Effector memory CD8-positive, alpha-beta T cell (primary cell): ENCODE measurements around the gene CRTC2.

Experiments
- ATAC-seq: fragments of 150-1000 bp; cut with Tn5 transposase; replicated peaks from 2 replicates; pipeline ENCODE4 v1.10.0; 2021; ENCODE audit warnings: mild to moderate bottlenecking, moderate library complexity
- DNase-seq, 3 experiments: peaks; one replicate each; pipeline ENCODE4 v3.0.0; 2021
- H3K27ac Mint-ChIP-seq, 2 donors: one replicate each; pipeline ENCODE4 v1.8.0; 2022; ENCODE audit warnings: mild to moderate bottlenecking in 2 of 2, mixed read lengths in 2 of 2, moderate library complexity in 2 of 2
- H3K27me3 Mint-ChIP-seq, 2 donors: one replicate each; pipeline ENCODE4 v1.8.0; 2022; ENCODE audit warnings: mixed read lengths in 2 of 2
- H3K36me3 Mint-ChIP-seq: one replicate; pipeline ENCODE4 v1.8.0; 2022; ENCODE audit warnings: mild to moderate bottlenecking, moderate library complexity, mixed read lengths; ENCODE audit not compliant: insufficient read depth
- H3K4me1 Mint-ChIP-seq, 2 donors: one replicate each; pipeline ENCODE4 v1.8.0; 2022; ENCODE audit warnings: low read depth in 2 of 2, mixed read lengths in 2 of 2
- H3K4me3 Mint-ChIP-seq, 2 donors: one replicate each; pipeline ENCODE4 v1.8.0; 2022; ENCODE audit warnings: mild to moderate bottlenecking in 2 of 2, mixed read lengths in 2 of 2, moderate library complexity in 2 of 2
- H3K9me3 Mint-ChIP-seq, 2 donors: one replicate each; pipeline ENCODE4 v1.8.0; 2022; ENCODE audit warnings: mixed read lengths in 2 of 2

The CRTC2 gene

GRCh38 chr1:153968000-153968363 is 9.6 kb upstream of the CRTC2 start:
- no peak for DNase-seq
- no peaks in the 10 kb centered on the region for H3K9me3 Mint-ChIP-seq
- H3K4me3 Mint-ChIP-seq, result peak overlapping the region; percentile 96 to 99
- no peak for ATAC-seq
- H3K36me3 Mint-ChIP-seq, result peaks cover 8% of the 10 kb centered on the region
- H3K4me1 Mint-ChIP-seq, result peaks cover 31 to 34% of the 10 kb centered on the region in 2 donors
- H3K27ac Mint-ChIP-seq, result peak overlapping the region; percentile 92 to 98
- H3K27me3 Mint-ChIP-seq, result no peaks in the 10 kb centered on the region

GRCh38 chr1:153967107-153967999 is 8.9 kb upstream of the CRTC2 start, which contains the start of gene CREB3L4:
CREB3L4 (plus strand) TSS chr1:153967902; CDS start chr1:153968526, 624 bp downstream.
- peaks cover 37 to 40% of the 10 kb centered on the region in 2 donors for H3K4me1 Mint-ChIP-seq
- peak within 1 kb of the TSS; percentile 96 to 99 for H3K4me3 Mint-ChIP-seq
- peaks cover 8% of the 10 kb centered on the region for H3K36me3 Mint-ChIP-seq

GRCh38 chr1:153963850-153964331 is 5.5 kb upstream of the CRTC2 start:
- Mint-ChIP-seq H3K27me3 (no peaks in the 10 kb centered on the region), H3K36me3 (peaks cover 8% of the 10 kb centered on the region), H3K9me3 (no peaks in the 10 kb centered on the region), H3K4me3 (peak overlapping the region; percentile 77 to 86), H3K4me1 (peaks cover 38 to 43% of the 10 kb centered on the region in 2 donors), H3K27ac (peak overlapping the region; percentile 87 to 88)
- no peak for ATAC-seq
- no peak for DNase-seq

More at GRCh38 chr1:153967107-153967999, 8.9 kb upstream of the CRTC2 start, which contains the start of gene CREB3L4:
- peak within 1 kb of the TSS; percentile 92 to 98 for H3K27ac Mint-ChIP-seq
- ATAC-seq, result peak; percentile 87
- no peaks in the 10 kb centered on the region for H3K27me3 Mint-ChIP-seq
- DNase-seq, result peak; percentile 71 to 77 (median 74)
- H3K9me3 Mint-ChIP-seq, result no peaks in the 10 kb centered on the region

DNA sequence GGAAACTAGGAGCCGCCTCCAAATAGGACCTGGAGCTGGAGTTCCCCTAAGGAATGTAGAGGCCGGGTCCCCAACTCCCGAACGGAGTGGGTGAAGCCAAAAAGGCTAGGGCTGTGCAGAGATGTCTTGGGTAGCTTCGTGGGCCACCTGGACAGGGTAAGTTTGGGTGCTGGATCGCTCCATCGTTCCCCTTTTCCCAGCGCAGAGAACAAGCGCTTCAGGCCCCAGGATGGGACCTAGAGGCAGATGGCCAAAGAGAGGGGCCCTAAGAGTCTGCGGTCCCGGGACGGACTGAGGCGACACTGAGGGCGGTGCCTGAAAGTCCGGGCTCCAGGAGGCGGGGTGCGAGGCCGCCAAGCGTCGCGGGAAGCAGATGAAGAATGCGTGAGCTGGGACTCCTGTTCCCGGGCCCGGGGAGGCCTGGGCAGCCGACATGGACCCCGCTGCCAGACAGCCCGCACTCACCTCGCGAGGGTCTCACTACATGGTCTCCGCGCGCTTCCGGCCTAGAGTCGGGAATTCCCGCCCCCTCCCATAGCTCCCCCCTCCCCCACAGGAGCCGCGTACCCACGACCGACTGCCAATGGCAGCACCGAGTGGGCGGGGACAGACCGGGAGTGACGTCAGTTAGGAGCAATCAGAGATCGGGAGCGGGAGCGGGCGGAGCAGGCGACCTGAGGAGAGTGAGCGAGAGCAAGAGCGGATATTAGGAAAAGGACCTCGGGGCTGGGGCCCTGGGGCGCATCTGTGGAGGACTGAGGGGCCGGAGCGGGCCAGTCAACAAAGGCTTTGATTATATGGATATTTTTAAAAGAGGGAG is 4.8 kb upstream of the CRTC2 start, which contains the start of gene SLC39A1:
TSS of gene SLC39A1 (minus strand) at position 508 of the 820 bp plus-strand sequence. CDS start 822 bp downstream, outside the sequence.
- Mint-ChIP-seq H3K4me3 (peak within 1 kb of the TSS; percentile 77 to 86), H3K27me3 (no peaks in the 10 kb centered on the region), H3K9me3 (no peaks in the 10 kb centered on the region), H3K4me1 (peaks cover 42 to 48% of the 10 kb centered on the region in 2 donors), H3K27ac (peak within 1 kb of the TSS; percentile 87 to 88), H3K36me3 (peaks cover 12% of the 10 kb centered on the region)
- peak; percentile 85 to 93 (median 91) for DNase-seq
- ATAC-seq, result peak; percentile 42

GRCh38 chr1:153962088-153963029 is 3.9 kb upstream of the CRTC2 start:
- peak overlapping the region; percentile 87 to 88 for H3K27ac Mint-ChIP-seq
- no peaks in the 10 kb centered on the region for H3K27me3 Mint-ChIP-seq
- DNase-seq (no peak), ATAC-seq (no peak)
- no peaks in the 10 kb centered on the region for H3K9me3 Mint-ChIP-seq
- H3K36me3 Mint-ChIP-seq, result peaks cover 13% of the 10 kb centered on the region
- H3K4me1 Mint-ChIP-seq, result peaks cover 36 to 41% of the 10 kb centered on the region in 2 donors
- H3K4me3 Mint-ChIP-seq, result peak overlapping the region; percentile 77 to 86

- H3K27me3 Mint-ChIP-seq, result no peaks in the 10 kb centered on the region
- H3K4me1 Mint-ChIP-seq, result peaks cover 38 to 44% of the 10 kb centered on the region in 2 donors
- H3K4me3 Mint-ChIP-seq, result no peak overlapping the region
- peaks cover 9% of the 10 kb centered on the region for H3K36me3 Mint-ChIP-seq
- peak overlapping the region in 1 of 2 donors; percentile 88 for H3K27ac Mint-ChIP-seq
- no peaks in the 10 kb centered on the region for H3K9me3 Mint-ChIP-seq
- ATAC-seq (no peak), DNase-seq (no peak)
Measured at GRCh38 chr1:153961421-153961820, 3.0 kb upstream of the CRTC2 start.

GRCh38 chr1:153960206-153960605 is 1.8 kb upstream of the CRTC2 start:
- DNase-seq (no peak), ATAC-seq (no peak)
- H3K4me3 Mint-ChIP-seq, result no peak overlapping the region
- H3K4me1 Mint-ChIP-seq, result peaks cover 40 to 46% of the 10 kb centered on the region in 2 donors
- no peaks in the 10 kb centered on the region for H3K27me3 Mint-ChIP-seq
- no peak overlapping the region for H3K27ac Mint-ChIP-seq
- H3K36me3 Mint-ChIP-seq, result peaks cover 9% of the 10 kb centered on the region
- H3K9me3 Mint-ChIP-seq, result no peaks in the 10 kb centered on the region

GRCh38 chr1:153959454-153959853 is 1.0 kb upstream of the CRTC2 start:
- Mint-ChIP-seq H3K27me3 (no peaks in the 10 kb centered on the region), H3K27ac (peak overlapping the region in 1 of 2 donors; percentile 83), H3K4me3 (no peak overlapping the region), H3K9me3 (no peaks in the 10 kb centered on the region), H3K4me1 (peaks cover 42 to 45% of the 10 kb centered on the region in 2 donors), H3K36me3 (peaks cover 9% of the 10 kb centered on the region)
- DNase-seq (no peak), ATAC-seq (no peak)

- Mint-ChIP-seq H3K4me3 (peak overlapping the region; percentile 89 to 90), H3K4me1 (peaks cover 44 to 45% of the 10 kb centered on the region in 2 donors), H3K27ac (peak overlapping the region; percentile 83 to 92), H3K36me3 (peaks cover 11% of the 10 kb centered on the region), H3K9me3 (no peaks in the 10 kb centered on the region), H3K27me3 (no peaks in the 10 kb centered on the region)
- ATAC-seq (no peak), DNase-seq (no peak)
Measured at GRCh38 chr1:153958961-153959260, 499 bp upstream of the CRTC2 start.

DNA sequence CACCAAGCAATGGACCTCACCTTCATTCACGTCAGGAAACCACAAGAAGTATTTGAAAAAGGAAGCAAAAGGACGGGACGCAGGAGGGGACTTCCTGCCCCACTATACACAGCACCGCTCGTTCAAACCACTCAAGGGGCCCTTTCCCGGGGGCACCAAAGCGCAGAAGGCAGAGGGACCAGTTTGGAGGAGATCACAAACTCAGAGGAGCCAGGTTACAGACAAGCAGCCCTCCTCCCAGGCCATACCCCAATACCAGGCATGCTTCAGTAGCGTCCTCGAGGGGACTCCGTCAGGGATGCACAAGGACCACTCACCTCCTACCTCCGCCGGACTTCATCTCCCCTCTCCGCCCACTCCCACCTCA is 685 bp downstream of the CRTC2 start:
- Mint-ChIP-seq H3K9me3 (no peaks in the 10 kb centered on the region), H3K4me3 (peak overlapping the region; percentile 89 to 90), H3K4me1 (peaks cover 40 to 41% of the 10 kb centered on the region in 2 donors), H3K27ac (peak overlapping the region; percentile 83 to 92), H3K36me3 (peaks cover 20% of the 10 kb centered on the region), H3K27me3 (no peaks in the 10 kb centered on the region)
- DNase-seq, result peak; percentile 25 to 44 (median 32)
- peak; percentile 28 for ATAC-seq

DNA sequence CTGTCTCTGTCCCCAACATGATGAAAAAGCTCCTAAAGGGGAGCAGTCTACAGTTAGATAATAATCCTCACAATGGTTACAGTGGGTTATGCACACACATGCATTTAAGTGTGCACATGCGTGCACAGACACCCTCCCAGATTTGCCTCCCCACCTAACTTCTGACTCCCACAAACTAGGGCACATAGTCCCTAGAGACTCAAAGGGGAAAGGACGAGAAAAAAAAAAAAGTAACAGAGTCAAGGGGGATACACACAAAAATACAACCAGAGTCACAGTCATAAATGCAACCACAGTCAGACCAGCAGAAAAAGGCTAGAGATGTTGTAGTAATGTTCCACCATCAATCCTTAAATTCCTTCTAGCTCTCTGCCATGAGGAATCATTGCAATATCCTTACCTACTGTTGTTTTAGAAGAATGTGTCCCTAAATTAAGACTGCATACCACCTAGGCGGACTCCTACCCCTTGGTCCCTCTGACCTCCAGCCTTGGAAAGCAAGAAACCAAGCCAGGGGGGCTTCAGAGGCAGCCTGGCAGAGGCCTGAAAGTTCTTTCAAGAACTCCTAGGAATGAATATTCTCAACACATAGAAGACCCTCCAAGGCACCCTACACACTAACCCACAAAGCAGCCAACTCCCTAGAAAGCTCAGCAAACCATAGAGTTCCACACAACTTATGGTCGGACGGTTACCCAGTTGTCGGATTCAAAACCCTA is 1.3 kb downstream of the CRTC2 start:
- peaks cover 26% of the 10 kb centered on the region for H3K36me3 Mint-ChIP-seq
- H3K27ac Mint-ChIP-seq, result peak overlapping the region; percentile 83 to 92

GRCh38 chr1:153954826-153955225 is 3.6 kb downstream of the CRTC2 start:
- no peaks in the 10 kb centered on the region for H3K9me3 Mint-ChIP-seq
- peaks cover 34 to 39% of the 10 kb centered on the region in 2 donors for H3K4me1 Mint-ChIP-seq
- DNase-seq, result no peak
- peaks cover 47% of the 10 kb centered on the region for H3K36me3 Mint-ChIP-seq
- peak overlapping the region in 1 of 2 donors; percentile 35 for H3K4me3 Mint-ChIP-seq
- no peak for ATAC-seq
- H3K27me3 Mint-ChIP-seq, result no peaks in the 10 kb centered on the region
- H3K27ac Mint-ChIP-seq, result peak overlapping the region; percentile 83 to 92

More for the DNA sequence above, 1.3 kb downstream of the CRTC2 start:
- no peak for ATAC-seq
- Mint-ChIP-seq H3K4me1 (peaks cover 34 to 39% of the 10 kb centered on the region in 2 donors), H3K9me3 (no peaks in the 10 kb centered on the region), H3K4me3 (peak overlapping the region; percentile 89 to 90), H3K27me3 (no peaks in the 10 kb centered on the region)
- DNase-seq, result no peak
